Stimulated activated CD4-positive, alpha-beta T cell treated with anti-CD3 and anti-CD28 coated beads, Interleukin-1b, Interleukin-23, amount 100 ng/mL, for 48 hours (primary cell): ENCODE results near the gene CHORDC1.
"Not testable (repeated sequence)": the region's sequence is repeated elsewhere in the genome, so short reads cannot be mapped to it uniquely, and the experiment has no call there.

ENCODE experiments used
- DNase-seq: peaks from one replicate; pipeline ENCODE4 v3.0.0-alpha.2; 2020

Gene CHORDC1

DNA sequence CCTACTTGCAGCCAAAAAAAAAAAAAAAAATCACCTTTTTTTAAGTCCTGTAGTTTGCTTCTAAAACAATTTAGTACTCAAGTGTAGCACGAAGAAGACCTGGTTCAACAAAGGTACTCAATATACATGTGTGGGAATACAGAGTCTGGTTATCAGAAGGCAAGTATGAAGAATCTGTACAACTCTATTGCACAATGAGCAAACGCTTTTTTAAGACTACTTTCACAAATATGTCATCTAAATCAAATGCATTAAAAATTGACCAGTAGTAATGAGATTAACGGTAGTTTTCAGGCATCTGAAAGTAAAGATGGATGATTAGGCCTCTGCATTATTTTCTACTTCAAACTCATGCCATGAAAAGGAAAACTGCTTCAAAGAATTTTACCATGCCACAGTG lies 9.5 kb downstream of the CHORDC1 start:
- DNase-seq, result no peak

DNA sequence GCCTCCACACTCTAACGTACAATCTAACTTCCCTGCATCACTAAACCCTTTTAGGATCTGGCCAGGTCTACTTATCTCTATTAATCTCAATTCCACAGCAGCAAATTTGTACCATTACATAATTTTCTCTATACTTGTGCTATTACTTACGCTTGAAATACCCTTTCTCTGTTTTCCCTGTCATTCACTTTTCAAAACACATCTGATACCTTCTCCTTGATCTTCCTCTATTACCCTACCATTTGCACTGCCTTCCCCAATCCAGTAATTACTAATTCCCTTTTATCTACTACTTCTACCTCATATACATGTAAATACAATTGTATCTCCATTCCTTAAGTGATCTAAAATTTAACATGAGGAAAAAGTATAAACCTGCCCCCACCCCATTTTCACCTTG lies 14.0 kb downstream of the CHORDC1 start:
- DNase-seq, result no peak

DNA sequence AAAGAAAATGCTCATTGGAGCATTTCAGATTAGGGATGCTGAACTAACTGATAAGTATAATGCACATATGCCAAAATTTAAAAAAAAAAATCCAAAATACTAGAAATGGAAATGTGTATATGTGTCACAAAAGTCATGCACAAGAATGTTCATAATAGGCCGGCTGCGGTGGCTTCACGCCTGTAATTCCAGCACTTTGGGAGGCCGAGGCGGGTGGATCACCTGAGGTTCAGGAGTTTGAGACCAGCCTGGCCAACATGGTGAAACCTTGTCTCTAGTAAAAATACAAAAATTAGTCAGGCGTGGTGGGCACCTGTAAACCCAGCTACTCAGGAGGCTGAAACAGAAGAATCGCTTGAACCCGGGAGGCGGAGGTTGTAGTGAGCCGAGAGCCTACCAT lies 14.9 kb downstream of the CHORDC1 start:
- DNase-seq, result not testable (repeated sequence)

DNA sequence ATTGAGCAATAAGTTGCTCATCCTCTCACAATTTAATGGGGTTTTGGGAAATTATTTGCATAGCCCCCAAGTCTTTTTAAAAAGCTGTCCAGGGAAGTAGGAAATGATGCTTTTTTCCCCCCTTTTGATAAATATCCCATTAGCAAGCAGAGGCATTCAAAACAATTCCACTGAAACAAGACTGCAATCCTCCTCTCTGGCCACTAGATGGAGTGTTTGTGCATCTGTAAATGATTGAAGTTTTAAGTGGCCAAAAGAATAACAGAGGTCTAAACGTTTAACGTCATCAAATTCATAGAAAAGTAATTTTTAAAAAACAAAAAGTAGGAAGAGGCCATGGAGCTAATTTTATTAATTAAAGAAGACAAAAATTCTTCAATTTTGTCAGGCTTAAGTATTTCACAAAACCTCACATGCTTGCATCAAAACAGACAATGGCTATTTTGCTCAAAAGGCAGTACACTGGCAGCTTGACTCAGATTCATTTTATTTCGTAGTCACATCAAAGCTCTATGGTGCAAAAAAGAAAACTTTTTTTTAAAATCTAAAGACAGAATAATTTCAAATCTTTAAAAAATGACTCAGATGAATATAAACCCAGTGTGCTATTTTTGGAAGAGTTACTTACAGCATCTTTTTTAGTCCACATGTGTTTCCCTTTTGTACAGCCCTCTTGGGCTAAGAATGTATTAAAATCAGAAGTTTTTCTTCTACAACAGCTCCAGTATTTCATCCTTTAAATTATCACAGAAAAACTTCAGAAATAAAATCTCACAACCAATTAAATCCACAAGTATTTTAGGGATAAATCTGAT lies 17.8 kb downstream of the CHORDC1 start:
- DNase-seq, result no peak

DNA sequence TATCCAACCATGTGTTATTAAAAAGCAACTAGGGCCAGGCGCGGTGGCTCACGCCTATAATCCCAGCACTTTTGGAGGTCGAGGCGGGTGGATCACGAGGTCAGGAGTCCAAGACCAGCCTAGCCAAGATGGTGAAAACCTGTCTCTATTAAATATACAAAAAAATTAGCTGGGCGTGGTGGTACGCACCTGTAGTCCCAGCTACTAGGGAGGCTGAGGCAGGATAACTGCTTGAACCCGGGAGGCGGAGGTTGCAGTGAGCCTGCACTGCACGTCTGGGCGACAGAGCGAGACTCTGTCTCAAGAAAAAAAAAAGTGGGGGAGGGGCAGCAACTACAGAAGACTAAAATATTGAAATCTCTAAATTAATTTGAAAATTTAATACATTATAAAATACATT lies 18.4 kb downstream of the CHORDC1 start:
- no peak for DNase-seq

DNA sequence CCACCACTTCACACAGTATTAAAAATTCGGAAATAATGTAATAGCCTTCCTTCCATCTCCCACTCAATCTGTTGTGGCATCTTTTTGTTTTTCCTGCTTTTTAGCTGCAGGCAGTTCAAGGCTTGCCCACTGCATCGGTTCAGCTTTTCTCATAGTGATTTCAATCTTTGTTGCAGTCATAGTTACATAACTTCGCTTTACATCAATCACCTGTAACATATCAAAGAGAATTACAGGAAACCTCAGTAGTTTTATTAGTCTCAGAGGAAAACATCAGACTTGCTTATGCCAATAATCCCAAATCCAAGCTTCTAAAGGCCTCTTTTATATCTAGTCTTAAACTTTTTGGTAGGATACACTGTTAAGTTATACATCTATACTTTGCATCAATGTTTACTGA lies 20.5 kb downstream of the CHORDC1 start:
- DNase-seq, result no peak

DNA sequence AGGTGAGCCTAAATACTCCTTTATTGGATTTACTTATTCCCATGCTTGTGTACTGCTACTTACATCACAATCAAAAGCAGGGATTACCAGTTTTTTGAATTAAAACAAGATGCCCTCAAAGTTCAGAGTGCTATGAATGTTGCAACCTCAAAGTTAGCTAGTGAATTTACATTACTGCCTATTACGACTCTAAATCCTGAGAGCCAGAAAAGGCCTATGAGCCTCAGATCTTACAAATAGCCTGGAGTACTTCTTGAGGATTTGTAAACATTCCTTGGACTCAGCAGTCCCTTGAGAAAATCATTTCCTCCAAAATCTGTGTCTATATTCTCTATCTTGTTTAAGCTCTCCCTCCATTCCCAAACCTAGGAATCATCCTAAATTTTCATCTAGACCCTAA lies 25.5 kb downstream of the CHORDC1 start:
- DNase-seq, result no peak

DNA sequence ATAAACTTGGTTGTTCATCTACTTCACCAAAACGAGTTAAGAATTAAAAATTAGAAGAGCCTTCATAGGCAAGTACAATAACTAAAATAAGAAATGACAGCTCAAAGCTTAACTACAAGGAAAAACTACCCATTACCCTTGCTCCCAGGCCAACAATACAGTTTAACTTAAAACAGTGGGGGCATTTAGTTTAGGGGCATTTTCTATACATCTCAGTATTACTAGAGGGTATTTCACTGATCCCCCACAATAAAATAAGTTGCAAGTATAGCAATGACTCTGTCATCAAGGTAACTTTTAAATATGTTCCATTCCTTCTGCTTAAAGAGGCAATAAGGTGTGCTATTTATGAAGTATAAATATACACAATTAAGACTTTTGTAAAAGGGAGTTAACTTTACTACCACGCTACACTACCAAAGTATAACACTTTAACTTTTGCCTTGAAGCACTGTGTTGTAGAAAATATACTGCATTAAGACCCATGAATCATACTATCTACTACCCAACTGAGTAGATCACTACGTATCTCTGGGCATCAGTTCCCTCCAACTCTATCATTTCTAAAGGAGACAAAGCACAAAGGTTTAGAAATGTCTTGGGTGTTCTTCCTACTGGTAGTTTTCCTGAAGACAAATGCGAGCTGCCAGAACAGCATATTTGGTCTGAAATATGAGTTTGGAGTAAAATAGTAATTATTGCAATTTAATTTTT lies 29.8 kb downstream of the CHORDC1 start:
- DNase-seq, result no peak

DNA sequence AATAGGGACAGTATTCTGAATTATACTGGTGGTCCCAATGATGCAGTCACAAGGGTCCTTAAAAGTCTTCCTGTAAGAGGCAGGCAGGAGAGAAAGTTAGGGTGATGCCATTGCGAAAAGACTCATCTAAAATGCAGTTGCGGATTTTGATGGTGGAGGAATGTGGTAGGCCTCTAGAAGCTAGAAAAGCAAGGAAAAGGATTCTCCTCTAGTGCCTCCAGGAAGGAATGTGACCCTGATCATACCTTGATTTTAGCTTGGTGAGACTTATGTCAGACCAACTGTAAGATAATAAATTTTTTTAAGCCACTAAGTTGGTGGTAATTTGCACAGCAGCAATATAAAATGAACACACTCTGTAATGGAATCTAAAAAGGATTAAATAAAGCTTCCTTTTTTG lies 33.8 kb downstream of the CHORDC1 start:
- DNase-seq, result no peak

DNA sequence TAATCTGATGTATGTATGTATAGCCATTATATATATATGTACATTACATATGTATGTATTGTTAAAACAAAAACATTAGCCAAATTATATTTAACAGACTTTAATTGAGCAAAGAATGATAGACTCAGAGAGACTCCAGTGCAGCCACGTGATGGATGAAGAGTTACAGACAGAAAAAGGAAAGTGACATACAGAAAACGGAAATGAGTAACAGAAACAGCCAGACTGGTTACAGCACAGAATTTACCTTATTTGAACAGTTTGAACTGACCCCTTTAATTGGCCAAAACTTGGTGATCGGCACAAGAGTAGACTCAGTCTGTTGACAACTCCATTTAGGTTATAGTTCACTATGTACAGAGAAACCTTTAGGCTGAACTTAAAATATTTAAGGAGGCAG lies 35.0 kb downstream of the CHORDC1 start:
- no peak for DNase-seq

DNA sequence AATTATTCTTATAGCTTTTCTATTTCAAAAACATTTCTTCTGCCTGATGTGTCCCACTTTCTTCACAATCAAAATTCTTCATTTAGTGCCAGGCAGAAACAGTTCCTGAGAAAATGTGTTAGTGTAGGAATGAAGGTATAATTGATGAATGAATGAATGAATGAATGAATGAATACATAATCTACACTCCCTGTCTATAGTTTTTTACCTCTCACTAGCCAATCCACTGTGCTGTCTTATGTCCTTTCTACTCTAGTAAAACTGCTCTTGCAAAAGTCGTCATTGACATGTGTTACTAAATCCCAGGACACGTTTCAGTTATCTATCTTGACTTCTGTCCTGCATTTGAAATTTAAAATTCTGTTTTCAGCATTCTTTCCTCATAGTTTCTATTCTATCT lies 42.9 kb downstream of the CHORDC1 start:
- no peak for DNase-seq

DNA sequence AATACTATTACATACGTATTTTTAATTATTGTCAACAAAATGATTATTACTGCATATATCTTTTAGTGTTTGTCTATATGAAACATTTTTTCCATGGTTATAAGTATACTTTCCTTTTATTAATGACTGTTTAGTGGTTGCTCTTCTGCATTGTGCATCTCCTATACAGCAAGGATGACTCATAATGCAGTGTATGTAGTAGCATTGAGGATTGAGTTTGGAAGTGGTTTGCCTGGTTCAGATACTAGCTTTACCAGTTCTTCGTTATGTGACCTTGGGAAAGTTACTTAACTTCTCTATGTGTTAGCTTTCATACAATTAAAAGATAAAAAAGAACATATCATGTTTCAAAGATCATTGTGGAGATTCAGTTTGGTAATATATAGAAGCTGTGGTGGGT lies 44.1 kb downstream of the CHORDC1 start:
- DNase-seq, result no peak

DNA sequence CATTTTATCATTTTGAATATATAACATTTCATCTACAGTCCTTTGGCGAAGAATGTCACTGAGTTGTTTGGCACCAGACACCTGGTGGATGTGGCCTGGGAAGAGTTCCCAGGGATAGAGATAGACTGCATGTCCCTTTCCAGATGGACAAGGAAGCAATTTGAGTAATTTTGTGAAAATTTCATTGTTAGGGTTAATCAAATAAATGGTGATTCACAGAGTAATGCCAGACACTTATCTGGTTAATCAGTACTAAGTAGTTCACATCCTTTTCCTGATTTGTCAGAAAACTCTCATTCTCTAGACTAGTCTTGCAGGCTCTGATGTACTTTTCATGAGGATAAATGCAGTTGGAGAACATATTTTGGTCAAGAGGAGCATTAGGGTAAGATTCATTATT lies 46.8 kb downstream of the CHORDC1 start:
- DNase-seq, result no peak

DNA sequence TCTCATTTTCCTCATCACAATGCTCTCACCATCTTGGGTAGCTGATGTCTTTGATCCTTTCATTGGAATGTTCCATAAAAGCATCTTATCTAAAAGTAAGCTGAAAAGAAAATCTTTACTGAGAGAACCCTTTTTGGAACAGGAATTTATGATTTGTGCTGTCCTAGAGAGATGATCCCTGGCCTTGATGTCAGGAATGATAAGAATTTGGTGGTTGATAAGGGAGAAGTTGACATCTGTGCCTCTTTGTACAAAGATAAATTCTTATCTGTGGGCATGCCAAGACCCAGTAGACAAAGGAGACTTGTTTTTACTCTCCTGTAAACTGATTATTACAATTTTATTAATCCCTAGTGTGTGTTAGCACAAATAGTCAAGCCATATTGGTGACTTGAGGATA lies 51.5 kb downstream of the CHORDC1 start:
- DNase-seq, result no peak

DNA sequence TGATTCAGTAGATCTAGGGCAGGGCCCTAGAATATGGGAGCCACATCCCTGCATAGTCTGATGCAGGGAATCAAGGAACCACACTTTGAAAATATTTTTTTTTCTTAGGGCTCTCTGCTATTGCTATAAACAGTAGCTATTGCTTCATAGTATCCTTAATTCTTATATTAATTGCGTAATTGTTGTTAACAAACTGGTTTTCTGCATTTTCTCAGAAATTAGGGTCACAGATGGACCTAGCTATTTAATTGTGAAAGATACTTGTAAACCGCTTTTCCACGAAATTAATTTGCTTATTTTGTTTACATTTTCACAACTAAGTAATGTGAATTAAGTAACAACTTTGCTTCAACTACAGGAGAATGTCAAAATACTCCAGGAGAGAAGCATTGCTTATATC lies 54.3 kb downstream of the CHORDC1 start:
- DNase-seq, result no peak

DNA sequence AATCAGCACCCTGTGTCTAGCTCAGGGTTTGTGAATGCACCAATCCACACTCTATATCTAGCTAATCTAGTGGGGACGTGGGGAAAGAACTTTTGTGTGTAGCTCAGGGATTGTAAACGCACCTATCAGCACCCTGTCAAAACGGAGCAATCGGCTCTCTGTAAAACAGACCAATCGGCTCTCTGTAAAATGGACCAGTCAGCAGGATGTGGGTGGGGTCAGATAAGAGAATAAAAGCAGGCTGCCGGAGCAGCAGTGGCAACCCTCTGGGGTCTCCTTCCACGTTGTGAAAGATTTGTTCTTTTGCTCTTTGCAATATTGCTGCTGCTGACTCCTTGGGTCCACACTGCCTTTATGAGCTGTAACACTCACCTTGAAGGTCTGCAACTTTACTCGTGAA lies 55.1 kb downstream of the CHORDC1 start:
- not testable (repeated sequence) for DNase-seq

DNA sequence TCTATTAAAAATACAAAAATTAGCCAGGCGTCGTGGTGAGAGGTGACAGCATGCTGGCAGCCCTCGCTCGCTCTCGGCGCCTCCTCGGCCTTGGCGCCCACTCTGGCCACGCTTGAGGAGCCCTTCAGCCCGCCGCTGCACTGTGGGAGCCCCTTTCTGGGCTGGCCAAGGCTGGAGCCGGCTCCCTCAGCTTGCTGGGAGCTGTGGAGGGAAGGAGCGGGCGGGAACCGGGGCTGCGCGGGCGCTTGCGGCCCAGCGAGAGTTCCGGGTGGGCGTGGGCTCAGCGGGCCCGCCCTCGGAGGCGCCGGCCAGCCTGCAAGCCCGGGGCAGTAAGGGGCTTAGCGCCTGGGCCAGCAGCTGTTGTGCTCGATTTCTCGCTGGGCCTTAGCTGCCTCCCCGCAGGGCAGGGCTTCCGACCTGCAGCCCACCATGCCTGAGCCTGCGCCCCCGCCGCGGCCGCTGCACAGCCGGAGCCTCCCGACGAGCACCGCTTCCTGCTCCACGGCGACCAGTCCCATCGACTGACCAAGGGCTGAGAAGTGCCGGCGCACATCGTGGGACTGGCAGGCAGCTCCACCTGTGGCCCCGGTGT lies 55.8 kb downstream of the CHORDC1 start:
- not testable (repeated sequence) for DNase-seq
